PFSK-1 (cell line): ENCODE measurements around the gene NBPF11. TPM values are rescaled to one million over a fixed set of nuclear protein-coding genes. Genes with fewer than 3 reads are reported as not detected.

ENCODE experiments used
- FOXP2 ChIP-seq: optimal IDR thresholded peaks from 2 replicates; pipeline ENCODE3; 2011; ENCODE audit warnings: borderline replicate concordance, control low read depth, inconsistent platforms; ENCODE audit not compliant: insufficient read depth; ENCODE audit errors: extremely low read length, extremely low read depth
- POLR2AphosphoS5 ChIP-seq: IDR thresholded peaks from 2 replicates; pipeline ENCODE4 v1.6.1; 2012; ENCODE audit warnings: low read depth, mild to moderate bottlenecking, control low read depth, low read length, moderate library complexity
- REST ChIP-seq, 2 experiments: IDR thresholded peaks; 2 replicates each; pipeline versions ENCODE4 v1.6.1 to v1.8.0; 2011 to 2012; ENCODE audit warnings: low read depth in 2 of 2, low read length in 2 of 2, control low read depth in 1 of 2, inconsistent platforms in 1 of 2, mild to moderate bottlenecking in 1 of 2, moderate library complexity in 1 of 2; ENCODE audit not compliant: insufficient read depth in 1 of 2
- SIN3A ChIP-seq: IDR thresholded peaks from 2 replicates; pipeline ENCODE4 v1.6.1; 2012; ENCODE audit warnings: mild to moderate bottlenecking, low read length, moderate library complexity, borderline replicate concordance; ENCODE audit not compliant: insufficient read depth
- TAF1 ChIP-seq: IDR thresholded peaks from 2 replicates; pipeline ENCODE4 v1.6.1; 2012; ENCODE audit warnings: low read length, control low read depth, borderline replicate concordance; ENCODE audit not compliant: insufficient read depth
- polyA plus RNA-seq: library from polyadenylated mRNA; unstranded; fragments of >200 nt; gene quantifications from one replicate; pipeline ENCODE4 v1.2.1, GENCODE V29; 2012; ENCODE audit warnings: low read depth, missing spikeins; ENCODE audit not compliant: insufficient read length

Gene NBPF11, protein sequence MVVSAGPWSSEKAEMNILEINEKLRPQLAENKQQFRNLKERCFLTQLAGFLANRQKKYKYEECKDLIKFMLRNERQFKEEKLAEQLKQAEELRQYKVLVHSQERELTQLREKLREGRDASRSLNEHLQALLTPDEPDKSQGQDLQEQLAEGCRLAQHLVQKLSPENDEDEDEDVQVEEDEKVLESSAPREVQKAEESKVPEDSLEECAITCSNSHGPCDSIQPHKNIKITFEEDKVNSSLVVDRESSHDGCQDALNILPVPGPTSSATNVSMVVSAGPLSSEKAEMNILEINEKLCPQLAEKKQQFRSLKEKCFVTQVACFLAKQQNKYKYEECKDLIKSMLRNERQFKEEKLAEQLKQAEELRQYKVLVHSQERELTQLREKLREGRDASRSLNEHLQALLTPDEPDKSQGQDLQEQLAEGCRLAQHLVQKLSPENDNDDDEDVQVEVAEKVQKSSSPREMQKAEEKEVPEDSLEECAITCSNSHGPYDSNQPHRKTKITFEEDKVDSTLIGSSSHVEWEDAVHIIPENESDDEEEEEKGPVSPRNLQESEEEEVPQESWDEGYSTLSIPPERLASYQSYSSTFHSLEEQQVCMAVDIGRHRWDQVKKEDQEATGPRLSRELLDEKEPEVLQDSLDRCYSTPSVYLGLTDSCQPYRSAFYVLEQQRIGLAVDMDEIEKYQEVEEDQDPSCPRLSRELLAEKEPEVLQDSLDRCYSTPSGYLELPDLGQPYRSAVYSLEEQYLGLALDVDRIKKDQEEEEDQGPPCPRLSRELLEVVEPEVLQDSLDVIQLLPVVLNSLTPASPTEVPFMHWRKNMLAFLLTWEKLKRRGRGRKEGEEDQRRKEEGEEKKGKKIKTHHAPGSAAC
- polyA plus RNA-seq, result 5.1 TPM

GRCh38 chr1:148151911-148152656 lies at the start of gene NBPF11:
Gene NBPF11 (minus strand): TSS chr1:148152281. CDS start chr1:148127003, 25,278 bp downstream.
- TF ChIP-seq SIN3A, result 0 out of 2 replicates have a peak, but pooled peaks have one; percentile 53

DNA sequence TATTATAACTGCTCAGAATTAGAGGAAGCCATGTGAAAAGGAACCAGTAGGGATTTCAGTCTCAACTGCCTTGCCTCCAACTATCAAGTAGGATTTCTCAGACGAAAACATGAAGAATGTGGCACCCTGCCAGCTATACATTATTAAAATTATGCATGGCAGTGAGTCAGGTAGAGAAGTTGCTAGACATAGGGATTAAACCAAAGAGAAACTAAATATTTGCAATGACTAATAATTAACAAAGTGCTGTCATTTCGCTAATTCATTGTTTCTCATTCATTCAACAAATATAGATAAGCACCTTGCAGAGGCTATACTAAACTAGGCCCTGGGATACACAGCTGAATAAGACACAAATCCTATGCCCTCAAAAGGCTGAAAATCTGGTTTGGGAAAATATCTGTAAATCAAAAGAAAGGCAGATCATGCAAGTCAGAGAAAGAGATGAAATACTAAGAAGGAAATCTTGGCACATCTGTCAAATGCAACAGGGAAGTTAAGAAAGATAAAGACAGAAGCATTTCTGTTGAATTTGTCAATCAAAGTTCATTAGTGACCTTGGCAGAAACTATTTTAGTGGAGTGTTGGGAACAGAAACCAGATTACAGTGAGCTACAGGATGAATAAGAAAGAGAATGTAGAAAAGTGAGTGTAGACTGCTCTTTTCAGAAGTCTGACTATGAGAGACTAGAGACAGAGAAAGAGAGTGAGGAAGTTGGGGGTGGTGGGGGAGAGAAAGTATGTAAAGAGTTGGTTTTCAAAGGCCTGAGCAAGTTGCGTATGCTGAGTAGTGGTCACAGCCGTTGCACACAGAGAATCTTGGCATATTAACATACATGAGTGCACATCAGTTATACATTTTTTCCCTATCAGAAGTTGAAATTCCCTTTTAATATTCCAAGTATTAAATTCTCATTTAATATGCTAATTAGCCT lies 14.7 kb upstream of the NBPF11 start:
- TF ChIP-seq FOXP2 (no peak), SIN3A (no peak), TAF1 (no peak), REST (IDR thresholded peaks at IDR 0.05; ENCODE audit: insufficient read depth in 1 of 2, low read depth in 2 of 2, low read length in 2 of 2) (no peak), POLR2AphosphoS5 (no peak)

- TF ChIP-seq TAF1 (no peak), FOXP2 (no peak), REST (IDR thresholded peaks at IDR 0.05; ENCODE audit: insufficient read depth in 1 of 2, low read depth in 2 of 2, low read length in 2 of 2) (no peak), SIN3A (no peak), POLR2AphosphoS5 (no peak)
These were observed 10.3 kb upstream of the NBPF11 start for GRCh38 chr1:148162363-148162762.

DNA sequence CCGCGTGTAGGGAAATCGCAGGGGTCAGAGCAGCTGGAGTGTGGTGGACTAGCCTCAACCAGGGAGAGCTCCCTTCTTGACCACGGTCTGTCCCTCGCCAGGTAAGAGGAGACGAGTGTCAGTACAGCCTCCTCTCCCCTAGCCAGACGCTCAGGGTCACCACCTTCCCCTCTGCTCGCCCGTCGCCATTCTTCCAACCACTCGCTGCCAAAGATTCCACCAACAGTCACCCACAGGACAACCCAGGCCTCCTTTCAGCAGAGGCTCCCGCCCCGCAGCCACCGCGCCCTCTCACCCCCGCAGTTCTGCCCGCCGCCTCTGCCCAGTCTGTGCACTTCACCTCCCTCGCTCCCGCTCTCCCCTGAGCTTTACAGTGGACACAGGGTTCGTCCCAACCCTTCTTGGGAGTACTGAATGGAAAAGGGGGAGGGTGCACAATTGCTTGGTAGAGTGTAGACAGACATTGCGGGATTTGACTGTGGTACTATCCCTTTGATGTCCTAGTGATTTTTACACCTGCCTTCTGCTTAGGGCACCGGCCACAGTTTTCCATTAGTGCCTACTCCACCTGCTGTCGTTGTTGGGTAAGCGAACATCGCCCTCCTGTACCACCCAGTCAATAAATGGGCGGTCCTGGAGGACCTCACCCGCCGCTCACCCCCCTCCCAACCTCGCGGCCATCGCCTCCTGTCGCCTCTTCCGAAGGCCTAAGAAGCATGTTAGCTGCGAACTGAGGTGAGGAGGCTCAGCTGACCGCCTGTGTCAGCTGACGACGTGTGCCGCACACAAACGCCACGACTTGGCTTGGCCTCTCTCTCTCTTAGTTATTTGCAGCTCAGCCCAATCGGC lies 9.2 kb upstream of the NBPF11 start:
- no peak for TF ChIP-seq SIN3A
- no peak for TF ChIP-seq POLR2AphosphoS5
- TF ChIP-seq REST (IDR thresholded peaks at IDR 0.05; ENCODE audit: insufficient read depth in 1 of 2, low read depth in 2 of 2, low read length in 2 of 2), result no peak
